GM12865 (cell line): ENCODE results near the gene CPNE4.

Source experiments
- DNase-seq: peaks from one replicate; pipeline ENCODE4 v3.0.0; 2010; ENCODE audit warnings: low read depth
- H3K4me3 ChIP-seq: 2 replicates; pipeline ENCODE4 v1.5.1; 2011; ENCODE audit warnings: mild to moderate bottlenecking, low read depth, low read length, control low read depth
- CTCF ChIP-seq: IDR thresholded peaks from 2 replicates; pipeline ENCODE4 v1.5.1; 2011; ENCODE audit warnings: low read length, control low read depth, low read depth, inconsistent platforms; ENCODE audit not compliant: insufficient read depth; ENCODE audit errors: missing control alignments

The CPNE4 gene

DNA sequence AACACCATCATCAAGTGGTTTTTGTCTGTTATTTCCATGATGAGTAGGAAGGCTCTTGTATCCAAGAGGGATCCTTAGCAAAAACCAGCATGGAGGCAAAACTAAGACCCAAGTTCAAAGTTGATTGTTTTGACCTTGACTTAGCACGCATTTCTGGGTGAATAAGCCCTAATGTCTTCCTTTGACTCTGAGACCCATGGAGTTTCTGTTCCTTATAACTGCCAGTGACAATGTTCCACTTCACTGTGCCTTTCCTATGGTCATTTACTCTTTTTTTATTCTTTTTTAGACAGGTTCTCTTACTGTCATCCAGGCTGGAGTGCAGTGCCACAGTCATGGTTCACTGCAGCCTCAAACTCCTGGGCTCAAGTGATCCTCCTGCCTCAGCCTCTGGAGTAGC, 413.8 kb downstream of the CPNE4 start:
- H3K4me3 ChIP-seq = no peak overlapping the region
- peak; percentile 40 for DNase-seq
- no peak for TF ChIP-seq CTCF

- DNase-seq = no peak
- H3K4me3 ChIP-seq = no peak overlapping the region
- TF ChIP-seq CTCF = no peak
Observed at GRCh38 chr3:131619821-131620220, 415.0 kb downstream of the CPNE4 start.

GRCh38 chr3:131616719-131617118, 418.1 kb downstream of the CPNE4 start:
- DNase-seq = no peak
- TF ChIP-seq CTCF = no peak

DNA sequence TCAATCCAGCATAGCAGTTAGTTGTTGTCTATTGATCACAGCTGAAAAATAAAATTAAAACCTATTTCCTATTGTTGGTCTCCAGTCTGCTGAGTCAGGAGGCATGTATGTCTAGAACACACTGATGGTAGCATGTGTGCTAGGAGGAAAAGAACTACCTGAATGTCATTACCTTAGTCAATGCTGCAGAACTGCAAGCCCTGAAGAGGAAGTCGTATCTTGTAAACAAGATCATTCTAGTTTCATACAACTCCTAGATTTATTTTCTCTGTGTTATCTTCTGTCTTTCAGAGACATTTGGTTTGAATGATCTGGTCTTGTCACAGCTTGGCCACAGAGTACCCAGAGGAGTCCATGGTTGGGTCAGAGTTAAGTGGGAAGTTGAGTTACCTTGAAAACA, 422.1 kb downstream of the CPNE4 start:
- DNase-seq = peak; percentile 22
- no peak overlapping the region for H3K4me3 ChIP-seq
- no peak for TF ChIP-seq CTCF

More at GRCh38 chr3:131616719-131617118, 418.1 kb downstream of the CPNE4 start:
- H3K4me3 ChIP-seq = no peak overlapping the region

- no peak for TF ChIP-seq CTCF
- no peak for DNase-seq
- no peak overlapping the region for H3K4me3 ChIP-seq
Observed at GRCh38 chr3:131610174-131610573, 424.6 kb downstream of the CPNE4 start.

DNA sequence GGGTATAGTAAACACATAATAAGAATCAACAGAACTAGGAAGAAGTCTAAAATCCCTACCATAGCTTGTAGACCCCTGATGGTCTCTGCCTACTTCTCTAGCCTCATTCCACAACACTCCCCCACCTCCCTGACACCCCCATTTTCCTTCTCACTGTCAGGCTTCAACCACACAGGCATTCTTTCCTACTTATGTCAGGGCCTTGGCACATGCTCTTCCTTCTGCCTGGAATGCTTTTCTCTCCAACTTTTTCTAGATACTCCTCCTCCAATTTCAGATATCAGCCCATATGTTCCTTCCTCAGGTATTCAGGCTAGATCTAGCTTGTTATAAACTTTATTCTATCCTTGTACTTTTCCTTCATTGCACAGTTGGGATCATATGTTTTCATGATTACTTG, 426.1 kb downstream of the CPNE4 start:
- no peak overlapping the region for H3K4me3 ChIP-seq
- TF ChIP-seq CTCF = no peak
- DNase-seq = no peak

DNA sequence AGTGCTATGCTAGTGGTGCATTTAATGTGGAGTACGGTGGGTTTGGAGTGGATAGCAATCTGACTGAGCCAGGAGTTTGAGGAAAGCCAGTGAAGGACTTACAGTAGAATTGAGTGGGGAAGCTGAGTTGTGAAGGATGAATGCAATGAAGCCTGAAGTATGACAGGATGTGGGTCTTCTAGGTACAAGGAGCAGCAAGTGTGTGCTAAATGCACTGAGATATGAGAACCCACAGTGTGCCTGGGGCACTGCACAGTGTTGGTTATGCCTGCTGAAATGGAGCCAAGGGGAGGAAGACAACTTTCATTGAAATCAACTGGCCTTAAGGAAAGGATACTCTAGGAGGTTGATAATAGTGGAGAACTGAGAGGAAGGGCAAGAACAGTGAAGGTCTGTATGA, 426.5 kb downstream of the CPNE4 start:
- TF ChIP-seq CTCF = no peak
- peak; percentile 51 for DNase-seq
- H3K4me3 ChIP-seq = no peak overlapping the region
